ENCODE data around the gene SUGCT. TPM values are rescaled to one million over a fixed set of nuclear protein-coding genes. Genes with fewer than 3 reads are reported as not detected.

Gene SUGCT
- total RNA-seq, 1 experiment from 2014 or later = 6.6 TPM

- no peak for DNase-seq (ENCODE audit: low read depth)
Observed at GRCh38 chr7:40711706-40712105, 576.9 kb downstream of the SUGCT start.

GRCh38 chr7:40714363-40715052, 579.7 kb downstream of the SUGCT start:
- no peak for DNase-seq (ENCODE audit: low read depth)

GRCh38 chr7:40715053-40715430, 580.2 kb downstream of the SUGCT start:
- no peak for DNase-seq (ENCODE audit: low read depth)

- peak; percentile 19 for DNase-seq (ENCODE audit: low read depth)
Observed at GRCh38 chr7:40716052-40716451, 581.2 kb downstream of the SUGCT start.

GRCh38 chr7:40717242-40717641, 582.4 kb downstream of the SUGCT start:
- peak; percentile 87 for DNase-seq (ENCODE audit: low read depth)

GRCh38 chr7:40720416-40720815, 585.6 kb downstream of the SUGCT start:
- DNase-seq (ENCODE audit: low read depth) = peak; percentile 32

GRCh38 chr7:40721342-40721949, 586.6 kb downstream of the SUGCT start:
- DNase-seq (ENCODE audit: low read depth) = no peak

- no peak for DNase-seq (ENCODE audit: low read depth)
Observed at GRCh38 chr7:40722242-40722641, 587.4 kb downstream of the SUGCT start.

- no peak for DNase-seq (ENCODE audit: low read depth)
Observed at GRCh38 chr7:40723829-40724228, 589.0 kb downstream of the SUGCT start.

- DNase-seq (ENCODE audit: low read depth) = no peak
Observed at GRCh38 chr7:40726559-40726958, 591.8 kb downstream of the SUGCT start.

GRCh38 chr7:40733114-40733513, 598.3 kb downstream of the SUGCT start:
- no peak for DNase-seq (ENCODE audit: low read depth)

GRCh38 chr7:40733578-40733977, 598.8 kb downstream of the SUGCT start:
- DNase-seq (ENCODE audit: low read depth) = no peak

- no peak for DNase-seq (ENCODE audit: low read depth)
Observed at GRCh38 chr7:40739257-40739656, 604.5 kb downstream of the SUGCT start.

GRCh38 chr7:40742270-40742669, 607.5 kb downstream of the SUGCT start:
- DNase-seq (ENCODE audit: low read depth) = no peak

GRCh38 chr7:40746841-40747556, 612.2 kb downstream of the SUGCT start:
- no peak for DNase-seq (ENCODE audit: low read depth)

- no peak for DNase-seq (ENCODE audit: low read depth)
Observed at GRCh38 chr7:40747856-40748255, 613.1 kb downstream of the SUGCT start.

GRCh38 chr7:40749877-40750276, 615.1 kb downstream of the SUGCT start:
- DNase-seq (ENCODE audit: low read depth) = no peak

GRCh38 chr7:40753455-40753854, 618.6 kb downstream of the SUGCT start:
- no peak for DNase-seq (ENCODE audit: low read depth)

- DNase-seq (ENCODE audit: low read depth) = no peak
Observed at GRCh38 chr7:40755438-40755837, 620.6 kb downstream of the SUGCT start.

GRCh38 chr7:40757109-40757508, 622.3 kb downstream of the SUGCT start:
- DNase-seq (ENCODE audit: low read depth) = no peak

- no peak for DNase-seq (ENCODE audit: low read depth)
Observed at GRCh38 chr7:40758590-40758989, 623.8 kb downstream of the SUGCT start.

GRCh38 chr7:40760293-40760964, 625.6 kb downstream of the SUGCT start:
- DNase-seq (ENCODE audit: low read depth) = no peak
